Panc1 (cell line): ENCODE results near the gene SEC22B.
"Not testable (repeated sequence)": the region's sequence is repeated elsewhere in the genome, so short reads cannot be mapped to it uniquely, and the experiment has no call there.

Experiments used
- CTCF ChIP-seq: fragments of 450-650 bp; IDR thresholded peaks from 2 replicates; pipeline ENCODE4 v1.5.1; 2017; ENCODE audit warnings: mild to moderate bottlenecking
- REST ChIP-seq, 2 experiments: IDR thresholded peaks; 2 replicates each; pipeline ENCODE4 v1.6.1; 2011 to 2012; ENCODE audit warnings: low read depth in 2 of 2, control low read depth in 1 of 2, low read length in 1 of 2, mild to moderate bottlenecking in 1 of 2, moderate library complexity in 1 of 2; ENCODE audit not compliant: insufficient read depth in 1 of 2

- TF ChIP-seq REST (IDR thresholded peaks at IDR 0.05; ENCODE audit: insufficient read depth in 1 of 2, low read depth in 2 of 2, low read length in 1 of 2); CTCF: not testable (repeated sequence)
Observed at GRCh38 chr1:120162015-120162414, 14.3 kb downstream of the SEC22B start.
